ENCODE measurements around the gene SLC8B1.

DNA sequence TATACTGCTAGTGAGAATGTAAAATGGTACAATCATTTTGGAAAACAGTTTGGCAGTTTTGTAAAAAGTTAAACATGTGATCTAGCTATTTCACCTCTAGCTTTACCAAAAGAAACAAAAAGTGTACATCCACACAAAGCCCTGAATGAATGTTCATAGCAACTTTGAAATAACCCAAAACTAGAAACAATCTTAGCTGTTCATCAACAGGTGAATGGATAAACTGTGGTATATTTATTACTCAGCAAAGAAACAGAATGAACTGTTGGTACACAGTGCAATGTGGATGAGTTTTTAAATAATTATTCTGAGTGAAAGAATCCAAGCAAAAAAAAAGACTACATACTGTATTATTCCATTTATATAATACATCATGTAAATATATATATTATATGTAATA, 77.3 kb downstream of the SLC8B1 start:
- no peak for TF ChIP-seq EZH2 (IDR thresholded peaks at IDR 0.05)
- TF ChIP-seq CTCF (IDR thresholded peaks at IDR 0.05) = no peak
